Activated effector memory CD4-positive, alpha-beta T cell treated with Interleukin-2 at 50 U/mL for 16 hours (primary cell): ENCODE results near the gene WFDC5.
"Not testable (repeated sequence)": the region's sequence is repeated elsewhere in the genome, so short reads cannot be mapped to it uniquely, and the experiment has no call there.

Source experiments
- DNase-seq: peaks from one replicate; pipeline ENCODE4 v3.0.0-alpha.2; 2020

Gene WFDC5, protein sequence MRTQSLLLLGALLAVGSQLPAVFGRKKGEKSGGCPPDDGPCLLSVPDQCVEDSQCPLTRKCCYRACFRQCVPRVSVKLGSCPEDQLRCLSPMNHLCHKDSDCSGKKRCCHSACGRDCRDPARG

DNA sequence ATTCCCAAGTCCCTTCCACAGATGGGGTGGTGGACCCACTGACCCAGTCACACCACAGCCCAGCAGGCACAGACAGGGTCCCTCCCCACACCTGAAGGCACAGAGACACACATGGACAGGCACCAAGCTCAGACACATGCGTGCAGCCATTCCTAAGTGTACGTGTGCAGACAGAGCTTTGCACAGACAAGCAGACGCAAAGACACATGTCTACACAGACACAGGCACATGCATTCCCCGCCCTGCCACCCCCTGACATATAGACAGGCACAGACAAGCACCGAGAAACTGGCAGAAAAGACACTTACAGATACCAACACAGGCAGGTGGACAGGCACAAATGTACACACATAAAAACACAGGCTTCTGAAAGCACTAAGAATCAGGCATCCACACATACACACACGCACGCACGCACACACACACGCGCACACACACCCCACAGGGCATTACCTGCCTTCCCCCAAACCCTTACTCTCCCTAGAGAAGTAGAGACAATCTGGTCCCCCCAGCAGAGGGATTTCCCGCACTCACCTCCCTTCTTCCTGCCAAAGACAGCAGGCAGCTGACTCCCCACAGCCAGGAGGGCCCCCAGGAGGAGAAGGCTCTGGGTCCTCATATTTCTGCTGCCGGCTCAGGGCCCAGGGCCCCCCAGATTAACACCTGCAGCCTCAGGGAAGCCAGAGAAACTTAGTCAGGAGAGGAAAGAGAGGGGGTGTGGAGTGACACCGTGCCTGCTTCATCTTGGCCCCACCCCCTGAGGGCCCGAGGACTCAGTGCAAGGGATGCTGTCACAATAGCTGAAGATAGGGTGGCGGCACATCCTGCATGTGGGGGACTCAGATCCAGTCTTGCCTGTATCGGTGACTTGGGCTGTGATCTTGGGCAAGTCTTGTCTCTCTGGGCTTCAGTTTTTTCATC, at the start of gene WFDC5:
WFDC5 (minus strand) TSS at position 710 of the 921 bp plus-strand sequence; CDS start at position 619, 91 bp downstream.
- no peak for DNase-seq

DNA sequence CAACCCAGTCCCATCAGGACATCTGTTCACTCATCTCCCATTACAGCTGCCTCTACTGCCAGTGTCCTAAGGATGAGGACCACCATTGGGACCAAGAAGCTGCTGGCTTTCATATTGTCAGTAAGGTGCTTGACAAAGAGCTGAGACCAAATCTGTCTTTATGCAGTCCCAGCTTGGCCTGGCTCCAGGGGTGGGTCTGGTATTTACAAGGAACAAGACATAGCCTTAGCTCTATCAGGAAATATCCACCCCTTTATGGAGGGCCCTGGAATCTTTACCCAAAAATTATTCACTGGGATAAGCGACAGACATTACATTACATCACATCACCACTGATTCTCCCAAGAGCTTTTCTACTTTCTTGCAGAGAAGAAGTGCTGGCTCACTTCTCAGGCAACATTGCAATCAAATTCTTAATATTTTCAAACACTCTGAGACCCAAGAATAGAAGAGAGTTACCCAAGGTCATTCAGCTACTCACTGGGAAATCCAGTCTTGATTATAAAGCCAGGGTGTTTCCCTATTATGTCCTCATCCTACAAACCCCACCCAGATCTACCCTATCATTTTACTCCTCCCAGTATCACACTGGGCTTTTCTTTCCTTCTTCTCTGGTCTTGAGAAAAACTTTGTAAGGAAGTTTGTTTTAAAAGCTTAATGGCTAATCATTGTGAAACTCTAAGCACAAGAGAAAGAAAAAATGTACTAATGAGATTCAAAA, 48.3 kb upstream of the WFDC5 start:
- DNase-seq: no peak

DNA sequence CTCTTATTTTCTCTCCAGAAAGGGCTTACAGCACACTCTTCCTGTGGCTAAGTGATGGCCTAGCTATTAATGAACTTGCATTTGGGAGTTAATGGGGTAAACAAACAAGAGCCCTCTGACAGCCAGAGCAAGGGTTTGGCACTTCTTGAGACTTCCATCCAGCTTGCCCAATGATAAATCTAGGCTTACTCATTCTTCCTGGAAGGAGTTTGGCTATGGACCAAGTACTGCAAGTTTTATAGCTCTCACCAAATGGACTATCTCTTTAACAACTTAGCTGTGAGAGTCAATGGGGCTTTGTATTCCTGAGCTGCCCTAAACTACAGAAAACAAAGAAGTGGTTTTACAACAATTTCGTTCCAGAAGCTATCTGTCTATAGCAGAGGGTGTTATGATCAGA, 43.0 kb upstream of the WFDC5 start:
- no peak for DNase-seq

DNA sequence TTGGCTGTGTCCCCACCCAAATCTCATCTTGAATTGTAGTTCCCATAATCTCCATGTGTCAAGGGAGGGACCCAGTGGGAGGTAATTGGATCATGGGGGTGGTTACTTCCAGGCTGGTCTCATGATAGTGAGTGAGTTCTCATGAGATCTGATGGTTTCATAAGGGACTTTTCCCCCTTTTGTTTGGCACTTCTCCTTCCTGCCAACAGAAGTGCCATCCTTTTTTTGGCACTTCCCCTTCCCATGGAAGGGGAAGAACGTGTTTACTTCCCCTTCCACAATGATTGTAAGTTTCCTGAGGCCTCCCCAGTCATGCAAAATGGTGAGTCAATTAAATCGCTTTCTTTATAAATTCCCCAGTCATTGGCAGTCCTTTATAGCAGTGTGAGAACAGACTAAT, 41.7 kb upstream of the WFDC5 start:
- DNase-seq: no peak

DNA sequence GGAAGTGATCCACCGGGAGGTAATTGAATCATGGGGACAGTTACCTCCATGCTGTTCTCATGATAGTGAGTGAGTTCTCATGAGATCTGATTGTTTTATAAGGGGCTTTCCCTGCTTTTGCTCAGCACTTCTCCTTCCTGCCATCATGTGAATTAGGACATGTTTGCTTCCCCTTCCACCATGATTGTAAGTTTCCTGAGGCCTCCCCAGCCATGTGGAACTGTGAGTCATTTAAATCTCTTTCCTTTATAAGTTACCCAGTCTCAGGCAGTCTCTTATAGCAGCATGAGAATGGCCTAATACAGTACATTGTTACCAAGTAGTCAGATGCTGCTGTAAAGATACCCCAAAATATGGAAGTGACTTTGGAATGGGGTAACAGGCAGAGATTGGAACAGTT, 39.8 kb upstream of the WFDC5 start:
- not testable (repeated sequence) for DNase-seq

DNA sequence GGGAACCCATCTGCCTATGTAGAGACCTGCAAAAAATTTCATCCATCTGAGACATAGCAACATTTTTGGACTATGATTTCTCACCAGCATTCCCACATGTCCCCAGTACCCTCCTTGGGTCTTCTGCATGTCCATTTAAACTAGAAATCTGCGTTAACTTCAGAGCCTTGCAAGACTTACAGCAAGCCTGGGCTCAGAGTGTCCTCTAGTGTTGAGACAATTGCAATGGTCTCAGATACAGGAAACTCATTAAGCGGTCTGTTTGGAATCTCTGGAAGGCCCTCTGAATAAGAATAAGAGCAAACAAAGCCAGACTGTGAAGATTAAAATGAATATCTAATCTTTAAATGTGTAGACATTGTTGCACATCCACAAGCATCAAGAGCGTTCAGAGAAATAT, 39.2 kb upstream of the WFDC5 start:
- no peak for DNase-seq

DNA sequence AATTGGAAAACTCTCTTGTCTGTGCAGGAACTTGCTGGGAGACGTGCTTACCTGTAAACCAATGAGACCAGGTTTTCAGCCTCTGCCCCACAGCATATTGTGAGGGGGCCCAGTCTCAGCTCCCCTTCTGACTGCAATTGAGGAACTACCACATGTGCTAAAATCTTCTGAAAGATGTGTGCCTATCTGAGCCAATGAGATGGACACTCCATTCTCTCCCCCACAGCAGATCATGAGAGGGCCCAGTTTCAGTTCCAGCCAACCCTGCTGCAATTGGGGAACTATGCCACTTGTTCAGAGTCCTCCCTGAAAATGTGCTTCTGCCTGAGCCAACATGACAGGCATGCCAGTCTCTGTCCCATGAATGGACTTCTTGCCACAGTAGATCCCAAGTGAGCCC, 38.8 kb upstream of the WFDC5 start:
- DNase-seq: no peak

DNA sequence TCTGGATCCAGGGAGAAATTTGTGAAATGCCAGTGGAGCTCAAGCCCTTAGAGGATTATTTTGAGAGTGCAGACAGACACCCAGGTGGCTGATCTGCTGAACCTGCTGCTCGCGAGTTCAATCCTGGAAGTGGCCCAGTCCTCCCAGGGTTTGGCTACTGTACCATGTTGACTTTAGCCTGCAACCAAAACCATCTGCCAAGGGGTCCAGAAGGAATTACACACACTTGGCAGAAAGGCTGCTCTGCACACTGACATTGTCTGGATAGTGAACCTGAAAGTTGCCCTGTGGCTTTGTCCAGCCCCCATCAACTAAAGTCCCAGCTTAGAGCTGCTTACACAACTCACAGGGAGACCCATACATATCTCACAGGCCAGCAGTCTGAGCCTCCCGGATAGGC, 38.2 kb upstream of the WFDC5 start:
- no peak for DNase-seq

DNA sequence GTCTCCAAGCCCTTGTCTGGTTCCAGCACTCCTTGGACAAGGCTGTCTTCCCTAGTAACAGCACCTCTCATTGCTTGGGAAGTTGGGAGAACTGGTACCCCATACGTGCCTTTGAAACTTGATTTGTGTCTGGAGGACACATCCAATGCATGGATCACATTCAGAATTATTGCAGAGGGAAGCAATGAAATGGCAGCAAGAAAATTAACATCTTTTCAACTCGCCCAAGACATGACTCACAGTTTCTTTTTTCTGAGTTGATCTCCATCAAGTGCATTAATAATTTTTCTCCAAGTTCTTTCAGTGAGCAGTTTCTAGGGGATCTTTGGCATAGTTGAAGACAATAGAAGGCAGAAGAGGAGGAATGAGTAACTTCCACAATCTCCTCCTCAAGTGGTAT, 37.4 kb upstream of the WFDC5 start:
- no peak for DNase-seq

DNA sequence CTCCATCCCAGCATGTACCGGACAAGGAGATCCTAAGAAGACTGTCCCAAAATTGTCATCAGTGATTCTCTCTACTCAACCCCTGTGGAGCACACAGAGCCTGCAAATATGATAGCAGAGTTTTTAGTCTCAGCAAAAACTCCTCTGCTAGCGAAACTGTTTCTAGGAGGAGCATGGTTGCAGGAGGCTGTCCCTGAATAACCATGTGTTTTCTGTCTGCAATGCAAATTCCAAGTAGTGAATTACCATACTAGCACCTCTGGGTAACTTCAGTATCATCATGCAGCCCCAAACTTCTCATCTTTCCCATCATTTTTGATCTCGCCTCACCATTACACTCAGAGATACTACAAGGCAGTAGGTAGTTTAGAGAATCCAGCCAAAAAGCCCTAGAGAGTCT, 34.1 kb upstream of the WFDC5 start:
- DNase-seq: no peak

DNA sequence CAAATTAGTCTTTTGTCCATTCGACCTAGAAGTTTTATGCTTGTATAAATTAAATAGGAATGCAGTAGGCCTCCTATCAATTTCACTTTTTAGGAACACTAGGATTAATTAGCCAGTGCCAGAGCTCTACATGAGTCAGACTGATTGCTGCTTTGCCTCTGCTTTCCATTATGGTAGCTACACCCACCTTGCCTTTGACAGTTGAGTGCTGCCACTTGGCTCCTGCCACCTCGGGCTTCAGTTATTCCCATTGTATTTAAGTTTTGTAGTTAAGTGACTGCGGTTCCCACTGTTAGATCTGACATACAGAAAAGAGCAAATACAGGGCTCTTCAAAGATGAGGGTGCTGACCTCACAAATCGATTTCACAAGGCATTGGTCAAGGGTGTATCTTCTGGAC, 25.9 kb upstream of the WFDC5 start:
- no peak for DNase-seq

DNA sequence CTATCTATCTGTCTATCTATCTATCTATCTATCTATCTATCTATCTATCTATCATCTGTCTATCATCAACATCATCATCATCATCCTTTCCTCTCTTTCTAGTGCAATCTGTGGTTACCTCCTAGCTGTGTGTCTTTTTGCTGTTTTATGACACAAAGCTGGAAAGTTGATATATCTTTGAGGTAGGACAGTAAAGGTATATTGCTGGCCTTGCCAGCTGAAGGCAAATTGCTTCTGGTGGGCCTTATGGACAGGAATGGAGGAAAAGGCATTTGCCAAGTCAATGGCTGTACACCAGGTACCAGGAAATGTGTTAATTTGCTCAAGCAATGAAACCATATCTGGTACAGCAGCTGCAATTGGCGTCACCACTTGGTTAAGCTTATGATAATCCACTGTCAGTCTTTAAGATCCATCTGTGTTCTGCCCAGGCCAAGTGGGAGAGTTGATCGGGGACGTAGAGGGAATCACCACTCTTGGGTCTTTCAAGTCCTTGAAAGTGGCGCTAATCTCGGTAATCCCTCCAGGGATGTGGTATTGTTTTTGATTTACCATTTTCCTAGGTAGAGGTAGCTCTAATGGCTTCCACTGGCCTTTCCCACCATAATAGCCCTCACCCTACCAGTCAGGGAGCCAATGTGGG, 24.9 kb upstream of the WFDC5 start:
- not testable (repeated sequence) for DNase-seq

DNA sequence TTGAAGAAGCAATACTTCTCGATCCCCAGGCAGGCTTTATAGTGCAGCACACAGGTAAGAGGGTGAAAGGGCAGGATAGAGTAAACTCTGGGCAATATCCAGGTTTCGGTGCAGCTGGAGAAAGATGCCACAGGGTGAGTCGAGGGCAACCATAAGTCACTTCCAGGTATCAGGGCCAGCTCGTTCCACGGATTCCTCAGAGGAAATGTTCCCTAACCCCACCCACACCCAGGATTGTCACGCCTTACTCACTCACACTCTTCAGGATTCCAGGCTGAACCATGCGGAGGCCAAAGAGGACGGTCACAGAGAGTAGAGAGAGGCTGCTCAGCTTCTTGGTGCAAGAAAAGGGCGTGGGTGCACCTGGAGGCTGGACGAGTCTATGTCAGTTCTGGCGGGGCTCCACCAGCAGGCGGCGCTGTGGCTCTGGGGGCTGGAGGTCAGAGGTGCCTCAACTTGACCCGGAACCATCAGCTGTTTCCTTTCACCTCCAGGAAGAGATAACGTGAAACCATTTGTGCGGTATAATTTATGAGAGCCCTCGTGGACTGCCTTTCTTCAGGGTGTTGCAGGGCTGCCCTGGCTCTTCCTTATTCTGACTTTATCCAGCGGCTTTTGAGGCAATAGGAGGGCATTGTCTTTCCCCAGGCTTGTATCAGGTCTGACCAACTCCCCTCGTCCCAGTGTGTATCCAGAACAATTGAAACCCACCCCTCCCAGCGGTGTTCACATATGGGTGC, 23.8 kb upstream of the WFDC5 start:
- peak; percentile 12 for DNase-seq

DNA sequence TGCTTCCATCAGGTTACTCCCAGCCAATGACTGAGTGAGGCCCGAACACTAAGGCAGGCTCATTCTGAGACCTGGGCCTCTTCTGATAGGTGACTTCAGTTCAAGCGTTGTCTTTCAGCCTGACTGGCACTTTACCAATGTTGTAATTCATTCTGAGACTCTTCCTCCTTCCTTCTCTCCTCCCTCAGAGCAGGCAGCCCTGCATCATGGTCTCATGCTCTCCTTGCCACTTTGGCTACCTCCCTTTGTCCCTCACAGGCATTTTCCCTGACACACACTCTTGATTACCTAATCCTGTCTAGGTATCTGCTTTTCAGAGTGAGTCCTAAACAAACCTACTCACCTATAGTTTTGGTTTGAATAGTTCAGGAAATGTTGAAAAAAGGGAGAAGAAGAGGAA, 21.9 kb upstream of the WFDC5 start:
- DNase-seq: no peak

DNA sequence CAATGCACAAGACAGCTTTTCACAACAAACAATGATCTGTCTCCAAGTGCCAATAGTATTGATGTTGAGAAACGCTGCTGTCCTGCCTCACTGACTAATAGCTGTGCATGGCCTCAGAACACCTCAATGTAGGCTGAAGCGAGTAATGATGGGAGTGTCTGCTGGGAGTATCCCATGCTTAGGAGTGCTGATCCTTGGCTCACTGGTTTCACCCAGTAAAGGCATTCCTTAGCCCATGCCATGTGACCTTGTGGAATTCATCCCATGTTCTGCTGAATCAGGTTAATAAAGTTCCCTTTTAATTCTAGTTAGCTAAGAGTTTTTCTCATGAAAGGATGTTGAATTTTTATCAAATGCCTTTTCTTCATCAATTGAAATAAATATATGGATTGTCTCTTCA, 13.1 kb upstream of the WFDC5 start:
- no peak for DNase-seq

DNA sequence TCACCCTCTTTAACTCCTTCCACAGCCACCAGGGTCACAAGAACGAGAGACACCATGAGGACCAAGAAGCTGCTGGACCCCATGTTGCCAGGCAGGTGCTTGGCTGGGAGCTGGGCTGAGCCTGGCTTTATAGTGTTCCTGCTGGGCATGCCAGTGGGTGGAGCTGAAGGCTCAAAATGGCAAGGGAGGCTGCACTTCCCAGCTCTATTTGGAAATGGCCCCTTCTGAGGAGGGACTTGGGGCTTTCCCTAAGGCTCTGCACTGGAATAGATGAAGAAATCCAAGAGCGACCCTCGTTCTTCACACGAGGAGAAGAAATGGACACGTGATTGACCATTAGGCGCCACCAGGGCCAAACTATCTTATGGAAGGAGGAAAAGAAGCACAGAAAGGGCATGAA, 9.4 kb upstream of the WFDC5 start, which contains the start of gene WFDC12:
WFDC12 (minus strand) TSS at position 101 of the 400 bp plus-strand sequence; CDS start at position 83, 18 bp downstream.
- DNase-seq: no peak

DNA sequence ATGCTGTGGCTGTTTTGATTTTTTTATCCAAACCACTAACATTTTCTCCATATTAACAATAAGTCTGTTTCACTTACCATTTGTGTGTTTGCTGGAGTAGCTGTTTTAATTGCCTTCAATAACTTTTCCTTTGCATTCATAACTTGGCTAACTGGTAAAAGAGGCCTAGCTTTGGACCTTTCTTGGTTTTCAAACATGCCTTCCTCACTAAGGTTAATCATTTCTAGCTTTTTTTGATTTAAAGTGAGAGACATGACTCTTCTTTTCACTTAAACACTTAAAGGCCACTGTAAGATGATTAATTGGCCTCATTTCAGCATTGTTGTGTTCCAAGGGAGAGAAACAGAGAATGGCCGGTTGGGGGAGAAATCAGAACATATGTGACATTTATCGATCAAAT, 6.4 kb upstream of the WFDC5 start:
- DNase-seq: no peak

DNA sequence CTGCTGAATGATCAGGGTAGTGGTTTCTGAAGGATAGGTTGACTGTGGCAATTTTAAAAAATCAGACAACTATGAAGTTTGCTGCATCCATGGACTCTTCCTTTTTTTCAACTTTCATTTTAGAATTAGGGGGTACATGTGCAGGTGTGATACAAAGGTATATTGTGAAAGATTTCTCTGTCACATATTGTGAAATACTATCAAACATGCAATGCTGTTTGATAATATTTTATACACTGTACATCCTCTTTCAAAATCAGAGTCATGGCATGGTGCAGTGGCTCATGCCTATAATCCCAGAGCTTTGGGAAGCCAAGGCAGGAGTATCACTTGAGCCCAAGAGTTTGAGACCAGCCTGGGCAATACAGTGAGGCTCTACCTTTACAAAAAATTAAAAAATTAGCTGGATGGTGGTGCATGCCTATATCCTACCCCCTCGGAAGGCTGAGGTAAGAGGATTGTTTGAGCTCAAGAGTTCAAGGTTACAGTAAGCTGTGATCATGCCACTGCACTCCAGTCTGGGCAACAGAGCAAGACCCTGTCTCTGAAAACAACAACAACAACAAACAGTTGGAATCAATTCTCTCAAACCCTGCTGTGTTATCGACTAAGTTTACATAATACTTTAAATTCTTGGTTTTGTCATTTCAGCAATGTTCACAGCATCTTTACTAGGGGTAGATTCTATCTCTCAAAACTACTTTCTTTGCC, 4.7 kb upstream of the WFDC5 start:
- DNase-seq: no peak

DNA sequence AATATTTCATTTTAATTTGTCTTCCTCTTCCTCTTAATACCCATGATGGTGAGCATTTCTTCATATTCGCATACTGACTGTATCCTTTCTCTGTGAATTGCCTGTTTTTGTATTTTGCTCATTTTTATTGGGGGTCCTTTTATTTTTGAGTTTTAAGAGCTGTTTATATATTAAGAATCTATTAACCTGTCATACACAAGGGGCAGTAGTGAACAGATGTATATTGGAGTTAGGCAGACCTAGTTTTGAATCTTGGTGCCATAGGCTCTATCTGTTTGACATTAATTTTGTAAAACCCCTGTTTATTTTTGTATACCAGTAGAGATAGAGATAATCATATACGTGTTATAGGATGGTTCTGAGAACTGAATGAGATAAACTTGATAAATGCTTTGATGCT, 3.1 kb upstream of the WFDC5 start:
- no peak for DNase-seq

DNA sequence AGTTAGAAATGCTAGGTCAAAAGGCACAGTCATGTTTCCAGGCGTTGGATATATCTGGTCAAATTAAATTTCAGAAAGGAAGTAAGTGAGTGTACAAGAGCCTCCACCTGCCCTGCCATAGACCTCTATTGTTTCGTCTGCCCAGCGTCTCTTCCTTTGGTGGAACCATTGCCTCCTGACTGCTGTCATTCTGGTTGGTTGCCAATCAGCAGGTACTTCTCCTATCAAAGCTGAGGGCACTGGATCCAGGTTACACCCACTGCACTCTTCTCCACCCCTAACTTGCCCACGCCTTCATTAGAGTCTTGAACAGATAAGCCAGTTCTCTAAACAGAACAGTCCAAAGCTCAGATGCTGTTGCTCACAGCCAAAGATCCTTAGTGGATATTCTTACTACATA, 2.6 kb upstream of the WFDC5 start:
- DNase-seq: no peak

DNA sequence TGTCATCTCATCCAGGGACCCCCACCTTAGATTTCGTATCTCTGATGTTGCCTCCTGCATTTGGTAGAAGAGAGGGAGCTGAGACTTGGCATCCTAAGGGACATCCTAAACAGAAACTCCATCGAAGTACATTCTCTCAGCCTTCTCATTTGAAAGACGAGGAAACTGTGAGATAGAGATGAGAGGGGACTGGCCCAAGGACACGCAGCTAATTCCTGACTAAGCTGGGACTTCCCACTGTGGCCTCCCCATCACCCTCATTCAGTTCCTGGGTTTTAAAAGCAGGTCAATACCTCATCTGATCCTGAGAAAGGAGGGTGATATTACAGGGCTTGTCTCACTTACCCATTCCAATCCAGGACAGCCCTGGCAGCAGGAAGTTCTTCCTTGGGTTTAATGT, 855 bp upstream of the WFDC5 start:
- DNase-seq: no peak

DNA sequence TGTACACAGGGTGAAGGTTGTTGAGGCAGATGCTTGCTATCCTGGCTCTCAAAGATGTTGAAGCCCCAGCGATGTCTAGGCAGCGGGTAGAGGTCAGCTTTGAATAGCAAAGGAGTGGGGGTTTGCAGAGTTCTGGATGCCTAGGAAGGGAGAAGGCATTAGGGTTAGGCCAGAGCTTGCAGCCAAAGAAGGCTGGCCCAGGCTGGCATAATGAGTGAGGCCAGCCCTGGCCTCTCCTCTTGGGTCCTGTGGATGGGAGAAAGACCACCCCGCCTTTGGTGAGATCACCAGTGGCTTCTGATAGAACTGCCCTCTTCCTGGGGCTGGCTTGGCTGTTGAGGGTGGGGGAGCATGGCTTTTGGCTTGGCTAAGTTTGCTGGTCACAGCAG, 406 bp upstream of the WFDC5 start:
- no peak for DNase-seq
